A549 (cell line): ENCODE results near the gene ERICH2.

ENCODE experiments used
- CBX8 ChIP-seq: fragments of 200-600 bp; sonication (generic); IDR thresholded peaks from 2 replicates; pipeline ENCODE4 v1.6.1; 2016
- POLR2A ChIP-seq: IDR thresholded peaks from 2 replicates; pipeline ENCODE4 v1.6.1; 2012; ENCODE audit warnings: mild to moderate bottlenecking, low read length
- RCOR1 ChIP-seq: fragments of 150-350 bp; IDR thresholded peaks from 2 replicates; pipeline ENCODE4 v1.6.1; 2014; ENCODE audit warnings: antibody characterized with exemption, low read length, low read depth
- RFX5 ChIP-seq: fragments of 450-650 bp; IDR thresholded peaks from 2 replicates; pipeline ENCODE4 v1.7.1; 2014; ENCODE audit warnings: antibody characterized with exemption, mild to moderate bottlenecking, moderate library complexity
- SMC3 ChIP-seq: fragments of >200 bp; sonication (Bioruptor Twin); formaldehyde crosslinking; IDR thresholded peaks from 3 replicates; pipeline ENCODE4 v1.6.1; 2018; ENCODE audit warnings: inconsistent platforms
- TP53 ChIP-seq: fragments of 250-450 bp; sonication (Bioruptor Pico); IDR thresholded peaks from 2 replicates; pipeline ENCODE4 v1.5.0; 2021; ENCODE audit warnings: mild to moderate bottlenecking, moderate library complexity
- TF ChIP-seq, protein P1 (sequence below): fragments of >200 bp; sonication (Bioruptor Twin); formaldehyde crosslinking; IDR thresholded peaks from 3 replicates; pipeline ENCODE4 v1.5.1; 2016
- TF ChIP-seq, protein P2 (sequence below): fragments of >200 bp; sonication (Bioruptor Twin); formaldehyde crosslinking; IDR thresholded peaks from 2 replicates; pipeline ENCODE4 v1.6.1; 2016
- TF ChIP-seq, protein P3 (sequence below): fragments of 200-600 bp; sonication (generic); IDR thresholded peaks from 2 replicates; pipeline ENCODE4 v1.6.1; 2016; ENCODE audit warnings: antibody characterized with exemption, mild to moderate bottlenecking, moderate library complexity

DNA sequence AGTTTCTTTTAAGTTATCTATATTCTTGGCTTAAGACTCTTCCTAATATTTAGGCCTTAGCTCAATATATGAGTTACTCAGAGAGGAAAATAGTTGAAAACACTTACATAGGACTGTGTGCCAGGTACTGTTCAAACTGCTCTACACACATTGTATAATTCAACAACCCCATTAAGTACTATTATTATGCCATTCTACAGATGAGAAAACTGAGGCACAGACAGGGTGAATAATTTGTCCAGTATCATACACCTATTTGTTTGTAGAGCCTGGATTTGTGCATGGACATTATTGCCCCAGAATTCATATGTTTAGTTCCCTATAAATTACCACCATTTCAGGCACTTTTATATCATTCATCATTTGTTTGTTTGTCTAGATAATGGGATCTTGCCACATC, 28.8 kb downstream of the ERICH2 start:
- TF ChIP-seq TP53 (CRISPR knock-in tag) (no peak), SMC3 (no peak), RFX5 (no peak), CBX8 (no peak), RCOR1 (no peak), POLR2A (no peak)
- TF ChIP-seq, protein P1, sequence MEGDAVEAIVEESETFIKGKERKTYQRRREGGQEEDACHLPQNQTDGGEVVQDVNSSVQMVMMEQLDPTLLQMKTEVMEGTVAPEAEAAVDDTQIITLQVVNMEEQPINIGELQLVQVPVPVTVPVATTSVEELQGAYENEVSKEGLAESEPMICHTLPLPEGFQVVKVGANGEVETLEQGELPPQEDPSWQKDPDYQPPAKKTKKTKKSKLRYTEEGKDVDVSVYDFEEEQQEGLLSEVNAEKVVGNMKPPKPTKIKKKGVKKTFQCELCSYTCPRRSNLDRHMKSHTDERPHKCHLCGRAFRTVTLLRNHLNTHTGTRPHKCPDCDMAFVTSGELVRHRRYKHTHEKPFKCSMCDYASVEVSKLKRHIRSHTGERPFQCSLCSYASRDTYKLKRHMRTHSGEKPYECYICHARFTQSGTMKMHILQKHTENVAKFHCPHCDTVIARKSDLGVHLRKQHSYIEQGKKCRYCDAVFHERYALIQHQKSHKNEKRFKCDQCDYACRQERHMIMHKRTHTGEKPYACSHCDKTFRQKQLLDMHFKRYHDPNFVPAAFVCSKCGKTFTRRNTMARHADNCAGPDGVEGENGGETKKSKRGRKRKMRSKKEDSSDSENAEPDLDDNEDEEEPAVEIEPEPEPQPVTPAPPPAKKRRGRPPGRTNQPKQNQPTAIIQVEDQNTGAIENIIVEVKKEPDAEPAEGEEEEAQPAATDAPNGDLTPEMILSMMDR, result no peak
- TF ChIP-seq, protein P2, sequence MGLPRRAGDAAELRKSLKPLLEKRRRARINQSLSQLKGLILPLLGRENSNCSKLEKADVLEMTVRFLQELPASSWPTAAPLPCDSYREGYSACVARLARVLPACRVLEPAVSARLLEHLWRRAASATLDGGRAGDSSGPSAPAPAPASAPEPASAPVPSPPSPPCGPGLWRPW, result no peak
- TF ChIP-seq, protein P3, sequence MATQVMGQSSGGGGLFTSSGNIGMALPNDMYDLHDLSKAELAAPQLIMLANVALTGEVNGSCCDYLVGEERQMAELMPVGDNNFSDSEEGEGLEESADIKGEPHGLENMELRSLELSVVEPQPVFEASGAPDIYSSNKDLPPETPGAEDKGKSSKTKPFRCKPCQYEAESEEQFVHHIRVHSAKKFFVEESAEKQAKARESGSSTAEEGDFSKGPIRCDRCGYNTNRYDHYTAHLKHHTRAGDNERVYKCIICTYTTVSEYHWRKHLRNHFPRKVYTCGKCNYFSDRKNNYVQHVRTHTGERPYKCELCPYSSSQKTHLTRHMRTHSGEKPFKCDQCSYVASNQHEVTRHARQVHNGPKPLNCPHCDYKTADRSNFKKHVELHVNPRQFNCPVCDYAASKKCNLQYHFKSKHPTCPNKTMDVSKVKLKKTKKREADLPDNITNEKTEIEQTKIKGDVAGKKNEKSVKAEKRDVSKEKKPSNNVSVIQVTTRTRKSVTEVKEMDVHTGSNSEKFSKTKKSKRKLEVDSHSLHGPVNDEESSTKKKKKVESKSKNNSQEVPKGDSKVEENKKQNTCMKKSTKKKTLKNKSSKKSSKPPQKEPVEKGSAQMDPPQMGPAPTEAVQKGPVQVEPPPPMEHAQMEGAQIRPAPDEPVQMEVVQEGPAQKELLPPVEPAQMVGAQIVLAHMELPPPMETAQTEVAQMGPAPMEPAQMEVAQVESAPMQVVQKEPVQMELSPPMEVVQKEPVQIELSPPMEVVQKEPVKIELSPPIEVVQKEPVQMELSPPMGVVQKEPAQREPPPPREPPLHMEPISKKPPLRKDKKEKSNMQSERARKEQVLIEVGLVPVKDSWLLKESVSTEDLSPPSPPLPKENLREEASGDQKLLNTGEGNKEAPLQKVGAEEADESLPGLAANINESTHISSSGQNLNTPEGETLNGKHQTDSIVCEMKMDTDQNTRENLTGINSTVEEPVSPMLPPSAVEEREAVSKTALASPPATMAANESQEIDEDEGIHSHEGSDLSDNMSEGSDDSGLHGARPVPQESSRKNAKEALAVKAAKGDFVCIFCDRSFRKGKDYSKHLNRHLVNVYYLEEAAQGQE, result no peak
